ENCODE measurements around the gene GPR137B.

The GPR137B gene

GRCh38 chr1:236114076-236114747, 28.1 kb upstream of the GPR137B start:
- DNase-seq (ENCODE audit: low spot score) = no peak

GRCh38 chr1:236117710-236118109, 24.6 kb upstream of the GPR137B start:
- DNase-seq (ENCODE audit: low spot score) = no peak

GRCh38 chr1:236119943-236120484, 22.3 kb upstream of the GPR137B start:
- DNase-seq (ENCODE audit: low spot score) = no peak

- DNase-seq (ENCODE audit: low spot score) = no peak
Measured at GRCh38 chr1:236120721-236121153, 21.6 kb upstream of the GPR137B start.

- no peak for DNase-seq (ENCODE audit: low spot score)
Measured at GRCh38 chr1:236122176-236122575, 20.2 kb upstream of the GPR137B start.

GRCh38 chr1:236123563-236123962, 18.8 kb upstream of the GPR137B start:
- DNase-seq (ENCODE audit: low spot score) = no peak

- DNase-seq (ENCODE audit: low spot score) = no peak
Measured at GRCh38 chr1:236124965-236125364, 17.4 kb upstream of the GPR137B start.

- DNase-seq (ENCODE audit: low spot score) = no peak
Measured at GRCh38 chr1:236127045-236127444, 15.3 kb upstream of the GPR137B start.

GRCh38 chr1:236128646-236129178, 13.6 kb upstream of the GPR137B start:
- DNase-seq (ENCODE audit: low spot score) = no peak

GRCh38 chr1:236129306-236129705, 13.0 kb upstream of the GPR137B start:
- no peak for DNase-seq (ENCODE audit: low spot score)

GRCh38 chr1:236130372-236130771, 12.0 kb upstream of the GPR137B start:
- DNase-seq (ENCODE audit: low spot score) = no peak

- no peak for DNase-seq (ENCODE audit: low spot score)
Measured at GRCh38 chr1:236131916-236132315, 10.4 kb upstream of the GPR137B start.

GRCh38 chr1:236132420-236133046, 9.8 kb upstream of the GPR137B start:
- DNase-seq (ENCODE audit: low spot score) = no peak

GRCh38 chr1:236133339-236133738, 9.0 kb upstream of the GPR137B start:
- DNase-seq (ENCODE audit: low spot score) = no peak

- DNase-seq (ENCODE audit: low spot score) = no peak
Measured at GRCh38 chr1:236133802-236134201, 8.5 kb upstream of the GPR137B start.

GRCh38 chr1:236137285-236137852, 5.0 kb upstream of the GPR137B start:
- DNase-seq (ENCODE audit: low spot score) = no peak

GRCh38 chr1:236139495-236139894, 2.8 kb upstream of the GPR137B start:
- DNase-seq (ENCODE audit: low spot score) = no peak

- no peak for DNase-seq (ENCODE audit: low spot score)
Measured at GRCh38 chr1:236140705-236141446, 1.5 kb upstream of the GPR137B start.

GRCh38 chr1:236141447-236142252, 689 bp upstream of the GPR137B start:
- no peak for DNase-seq (ENCODE audit: low spot score)

GRCh38 chr1:236143104-236143948, 987 bp downstream of the GPR137B start:
- DNase-seq (ENCODE audit: low spot score) = no peak
